ENCODE data around the gene SRCIN1. TPM values are rescaled to one million over a fixed set of nuclear protein-coding genes. Genes with fewer than 3 reads are reported as not detected.
A peak's percentile ranks its signal among the peaks of the same experiment; 100 is the strongest.

The SRCIN1 gene
- total RNA-seq, 1 experiment from 2014 or later, result 25.8 TPM

GRCh38 chr17:38600906-38601305 lies 4.8 kb downstream of the SRCIN1 start:
- ChIA-PET POLR2A (no interaction called here), CTCF (interaction anchor here (1.0 to 3.7 kb wide), 5 partner anchors 13 to 62 kb away, joined by 3 to 14 read pairs (median 3); no protein-coding TSS in a partner anchor)
- Mint-ChIP-seq H3K27ac (ENCODE audit: unreplicated experiment) (peak overlapping the region; percentile 82), H3K36me3 (ENCODE audit: insufficient read depth, unreplicated experiment) (peaks cover 7% of the 10 kb centered on the region), H3K4me3 (ENCODE audit: unreplicated experiment) (no peak overlapping the region), H3K4me1 (ENCODE audit: low read depth, unreplicated experiment) (peaks cover 35% of the 10 kb centered on the region), H3K27me3 (ENCODE audit: insufficient read depth, unreplicated experiment) (no peaks in the 10 kb centered on the region), H3K9me3 (ENCODE audit: unreplicated experiment) (no peaks in the 10 kb centered on the region)
- TF ChIP-seq, protein P1, sequence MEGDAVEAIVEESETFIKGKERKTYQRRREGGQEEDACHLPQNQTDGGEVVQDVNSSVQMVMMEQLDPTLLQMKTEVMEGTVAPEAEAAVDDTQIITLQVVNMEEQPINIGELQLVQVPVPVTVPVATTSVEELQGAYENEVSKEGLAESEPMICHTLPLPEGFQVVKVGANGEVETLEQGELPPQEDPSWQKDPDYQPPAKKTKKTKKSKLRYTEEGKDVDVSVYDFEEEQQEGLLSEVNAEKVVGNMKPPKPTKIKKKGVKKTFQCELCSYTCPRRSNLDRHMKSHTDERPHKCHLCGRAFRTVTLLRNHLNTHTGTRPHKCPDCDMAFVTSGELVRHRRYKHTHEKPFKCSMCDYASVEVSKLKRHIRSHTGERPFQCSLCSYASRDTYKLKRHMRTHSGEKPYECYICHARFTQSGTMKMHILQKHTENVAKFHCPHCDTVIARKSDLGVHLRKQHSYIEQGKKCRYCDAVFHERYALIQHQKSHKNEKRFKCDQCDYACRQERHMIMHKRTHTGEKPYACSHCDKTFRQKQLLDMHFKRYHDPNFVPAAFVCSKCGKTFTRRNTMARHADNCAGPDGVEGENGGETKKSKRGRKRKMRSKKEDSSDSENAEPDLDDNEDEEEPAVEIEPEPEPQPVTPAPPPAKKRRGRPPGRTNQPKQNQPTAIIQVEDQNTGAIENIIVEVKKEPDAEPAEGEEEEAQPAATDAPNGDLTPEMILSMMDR (IDR thresholded peaks at IDR 0.05; ENCODE audit: insufficient read depth in 1 of 2, low read depth in 1 of 2, low read length in 1 of 2, severe bottlenecking in 1 of 2, unreplicated experiment in 1 of 2), result no peak
- no TSS peak for BruUV-seq (replicated peaks)
- intact Hi-C loops (cut with micrococcal nuclease; ENCODE audit: unreplicated experiment), result no loop called here
- no peaks in the 10 kb centered on the region for H3K27me3 ChIP-seq (replicated peaks; ENCODE audit: control insufficient read depth, insufficient read depth, low read length)
- no peaks in the 10 kb centered on the region for H3K9me3 ChIP-seq
- DNase-seq, result no peak
- H3K4me1 ChIP-seq, result peaks cover 41% of the 10 kb centered on the region
- no peak overlapping the region for H3K4me3 ChIP-seq (ENCODE audit: low read depth, low read length)
- H3K36me3 ChIP-seq (ENCODE audit: control insufficient read depth, insufficient read depth, low read length), result no peaks in the 10 kb centered on the region

DNA sequence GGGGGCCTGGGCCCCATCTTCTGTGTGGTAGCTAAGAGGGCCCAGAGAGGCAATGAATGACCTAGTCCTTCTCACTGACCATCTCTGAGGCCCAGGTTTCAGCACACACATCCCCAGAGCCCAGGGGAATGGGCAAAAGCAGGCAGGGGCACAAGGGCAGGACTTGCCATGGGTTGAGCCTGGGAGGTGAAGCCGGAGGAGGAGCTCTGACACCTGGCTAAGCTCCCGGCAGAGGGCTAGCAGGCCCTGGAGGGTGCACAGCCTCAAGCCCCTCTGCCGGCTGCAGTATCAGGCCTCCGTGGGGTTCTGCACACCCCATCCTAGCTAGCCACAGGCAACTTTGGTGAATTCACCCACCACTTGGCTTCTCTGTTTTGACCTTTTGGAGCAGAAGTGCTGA lies 5.3 kb downstream of the SRCIN1 start:
- no peaks in the 10 kb centered on the region for H3K27me3 Mint-ChIP-seq (ENCODE audit: insufficient read depth, unreplicated experiment)
- Histone ChIP-seq H3K9me3 (no peaks in the 10 kb centered on the region), H3K4me3 (ENCODE audit: low read depth, low read length) (no peak overlapping the region), H3K4me1 (peaks cover 41% of the 10 kb centered on the region), H3K36me3 (ENCODE audit: control insufficient read depth, insufficient read depth, low read length) (no peaks in the 10 kb centered on the region), H3K27me3 (replicated peaks; ENCODE audit: control insufficient read depth, insufficient read depth, low read length) (no peaks in the 10 kb centered on the region)
- peaks cover 7% of the 10 kb centered on the region for H3K36me3 Mint-ChIP-seq (ENCODE audit: insufficient read depth, unreplicated experiment)
- no TSS peak for BruUV-seq (replicated peaks)
- CTCF ChIA-PET, result interaction anchor here (1.0 to 4.2 kb wide), 2 partner anchors 42 to 63 kb away, joined by 3 to 35 read pairs; no protein-coding TSS in a partner anchor
- DNase-seq, result no peak
- H3K9me3 Mint-ChIP-seq (ENCODE audit: unreplicated experiment), result no peaks in the 10 kb centered on the region
- TF ChIP-seq, protein P1 (IDR thresholded peaks at IDR 0.05; ENCODE audit: insufficient read depth in 1 of 2, low read depth in 1 of 2, low read length in 1 of 2, severe bottlenecking in 1 of 2, unreplicated experiment in 1 of 2), result no peak
- H3K4me3 Mint-ChIP-seq (ENCODE audit: unreplicated experiment), result no peak overlapping the region
- H3K27ac Mint-ChIP-seq (ENCODE audit: unreplicated experiment), result peak overlapping the region; percentile 57
- POLR2A ChIA-PET, result no interaction called here
- H3K4me1 Mint-ChIP-seq (ENCODE audit: low read depth, unreplicated experiment), result peaks cover 35% of the 10 kb centered on the region
- intact Hi-C loops (cut with micrococcal nuclease; ENCODE audit: unreplicated experiment), result no loop called here

DNA sequence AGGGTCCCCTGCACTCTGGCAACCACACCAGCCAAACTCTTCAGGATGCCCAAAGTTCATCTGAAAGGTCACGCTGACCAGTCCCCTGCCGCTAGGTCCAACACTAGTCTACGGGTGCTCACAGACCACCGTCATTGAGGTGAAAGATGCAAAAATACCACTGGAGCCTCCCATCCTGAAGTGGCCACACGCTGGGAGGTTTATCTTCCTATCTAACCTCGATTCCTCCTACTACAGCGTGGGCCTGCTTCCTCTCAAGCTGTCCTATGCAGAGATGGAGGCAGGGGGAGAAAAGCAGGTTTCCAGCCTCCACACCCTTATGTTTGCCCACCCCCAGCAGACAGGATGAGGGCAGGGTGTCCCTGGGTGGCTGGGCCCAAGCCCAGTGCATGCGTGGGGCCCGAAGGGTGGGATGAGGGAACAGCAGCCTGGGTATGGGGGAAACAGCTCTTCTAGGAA lies 6.3 kb downstream of the SRCIN1 start:
- intact Hi-C loops (cut with micrococcal nuclease; ENCODE audit: unreplicated experiment), result no loop called here
- Mint-ChIP-seq H3K9me3 (ENCODE audit: unreplicated experiment) (no peaks in the 10 kb centered on the region), H3K27ac (ENCODE audit: unreplicated experiment) (peak overlapping the region; percentile 57), H3K27me3 (ENCODE audit: insufficient read depth, unreplicated experiment) (no peaks in the 10 kb centered on the region), H3K36me3 (ENCODE audit: insufficient read depth, unreplicated experiment) (peaks cover 7% of the 10 kb centered on the region), H3K4me1 (ENCODE audit: low read depth, unreplicated experiment) (peaks cover 35% of the 10 kb centered on the region), H3K4me3 (ENCODE audit: unreplicated experiment) (no peak overlapping the region)
- Histone ChIP-seq H3K27me3 (replicated peaks; ENCODE audit: control insufficient read depth, insufficient read depth, low read length) (no peaks in the 10 kb centered on the region), H3K9me3 (no peaks in the 10 kb centered on the region), H3K4me1 (peaks cover 41% of the 10 kb centered on the region), H3K36me3 (ENCODE audit: control insufficient read depth, insufficient read depth, low read length) (no peaks in the 10 kb centered on the region), H3K4me3 (ENCODE audit: low read depth, low read length) (no peak overlapping the region)
- ChIA-PET POLR2A (no interaction called here), CTCF (interaction anchor here (0.6 to 4.2 kb wide), 7 partner anchors 12 to 176 kb away, joined by 3 to 35 read pairs (median 5); no protein-coding TSS in a partner anchor)
- TF ChIP-seq, protein P1 (IDR thresholded peaks at IDR 0.05; ENCODE audit: insufficient read depth in 1 of 2, low read depth in 1 of 2, low read length in 1 of 2, severe bottlenecking in 1 of 2, unreplicated experiment in 1 of 2), result no peak
- no TSS peak for BruUV-seq (replicated peaks)
- DNase-seq, result no peak
